ENCODE results near the gene KDM6A.
"Not testable (repeated sequence)": the region's sequence is repeated elsewhere in the genome, so short reads cannot be mapped to it uniquely, and the experiment has no call there.

KDM6A gene

DNA sequence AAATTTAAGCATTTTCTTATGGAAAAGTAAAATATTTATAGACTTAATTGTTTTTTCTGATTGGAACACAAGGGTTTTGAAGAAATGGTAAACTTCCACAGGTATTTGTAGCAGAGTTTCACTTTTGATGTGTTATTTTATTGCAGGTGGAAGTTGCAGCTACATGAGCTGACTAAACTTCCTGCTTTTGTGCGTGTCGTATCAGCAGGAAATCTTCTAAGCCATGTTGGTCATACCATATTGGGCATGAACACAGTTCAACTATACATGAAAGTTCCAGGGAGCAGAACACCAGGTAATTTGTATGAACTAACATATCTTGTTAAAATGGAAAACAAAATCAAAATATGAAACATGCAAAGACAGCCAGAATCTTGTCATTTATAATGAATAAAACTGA, 210.3 kb downstream of the KDM6A start:
- no peak for DNase-seq (ENCODE audit: low spot score)

DNA sequence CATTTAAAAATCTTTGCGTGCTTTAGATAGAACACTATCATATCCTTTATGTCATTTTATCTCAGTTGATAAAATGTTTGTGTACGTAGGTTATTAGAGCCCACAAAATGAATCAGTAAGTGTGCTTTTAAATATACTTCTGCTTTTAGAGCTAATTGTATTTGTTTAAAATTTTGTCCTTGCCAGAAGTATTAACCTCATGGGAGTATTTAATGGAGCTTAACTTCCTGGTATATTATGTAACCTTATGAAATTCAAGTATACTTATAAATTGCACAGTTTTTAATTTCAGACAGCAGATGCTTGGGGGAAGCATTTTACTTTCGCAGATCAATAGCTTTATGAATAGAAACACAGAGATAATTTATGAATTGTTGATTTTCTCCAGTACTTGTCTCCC, 237.5 kb downstream of the KDM6A start:
- DNase-seq (ENCODE audit: low spot score): no peak

DNA sequence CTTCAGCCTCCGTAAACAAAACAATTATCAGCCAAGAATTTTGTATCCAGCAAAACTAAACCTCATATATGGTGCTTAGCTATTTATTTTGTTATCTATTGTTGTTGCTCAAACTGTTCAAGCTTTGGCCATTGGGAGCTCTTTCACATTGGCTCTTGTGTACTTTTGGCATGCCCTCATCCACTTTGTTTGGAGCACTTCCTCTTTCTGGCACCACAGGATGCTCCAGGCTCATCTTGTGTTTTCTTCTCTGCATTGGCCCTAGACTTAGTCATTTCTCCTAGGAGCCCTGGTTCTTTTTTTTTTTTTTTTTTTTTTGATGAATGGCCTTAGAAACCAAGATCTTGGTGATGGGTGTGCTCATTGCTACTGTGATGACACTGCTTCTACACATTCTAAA, 253.2 kb downstream of the KDM6A start:
- no peak for DNase-seq (ENCODE audit: low spot score)

DNA sequence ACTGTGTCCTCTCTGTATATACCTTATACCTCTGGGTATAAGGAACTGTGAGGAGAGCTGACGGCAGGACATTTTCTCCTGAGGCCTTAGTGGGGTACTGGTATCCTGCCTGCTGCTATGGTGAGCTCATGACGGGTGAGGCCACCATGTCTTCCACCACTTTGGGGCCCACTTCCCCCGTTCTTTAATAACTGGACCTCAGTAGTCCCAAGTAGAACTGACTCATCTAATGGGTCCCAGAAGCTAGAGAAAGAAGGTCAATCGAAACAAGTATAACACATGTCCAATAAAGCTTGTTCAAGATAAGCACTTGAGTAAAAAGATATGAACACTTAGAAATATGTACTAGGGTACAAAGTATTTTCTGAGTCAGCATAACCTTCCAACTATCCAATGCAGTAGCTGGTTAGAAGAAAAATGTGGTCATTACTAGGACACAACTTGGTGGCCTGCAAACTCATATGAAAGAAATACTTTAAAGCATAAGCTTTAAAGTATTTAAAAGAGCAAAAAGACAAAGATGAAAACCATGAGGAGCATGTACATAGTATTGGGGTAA, 256.0 kb downstream of the KDM6A start:
- DNase-seq (ENCODE audit: low spot score): no peak

DNA sequence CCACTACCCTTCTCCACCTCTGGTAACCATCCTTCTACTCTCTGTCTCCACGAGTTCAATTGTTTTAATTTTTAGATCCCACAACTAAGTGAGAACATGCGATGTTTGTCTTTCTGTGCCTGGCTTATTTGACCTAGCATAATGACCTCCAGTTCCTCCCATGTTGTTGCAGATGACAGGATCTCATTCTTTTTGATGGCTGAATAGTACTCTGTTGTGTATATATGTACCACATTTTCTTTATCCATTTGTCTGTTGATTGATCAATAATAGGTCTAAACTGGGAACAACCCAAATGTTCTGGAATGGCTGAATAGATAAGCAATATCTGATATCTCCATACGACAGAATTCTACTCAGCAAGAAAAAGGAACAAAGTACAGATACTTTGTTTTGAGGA, 260.5 kb downstream of the KDM6A start:
- DNase-seq (ENCODE audit: low spot score): no peak

DNA sequence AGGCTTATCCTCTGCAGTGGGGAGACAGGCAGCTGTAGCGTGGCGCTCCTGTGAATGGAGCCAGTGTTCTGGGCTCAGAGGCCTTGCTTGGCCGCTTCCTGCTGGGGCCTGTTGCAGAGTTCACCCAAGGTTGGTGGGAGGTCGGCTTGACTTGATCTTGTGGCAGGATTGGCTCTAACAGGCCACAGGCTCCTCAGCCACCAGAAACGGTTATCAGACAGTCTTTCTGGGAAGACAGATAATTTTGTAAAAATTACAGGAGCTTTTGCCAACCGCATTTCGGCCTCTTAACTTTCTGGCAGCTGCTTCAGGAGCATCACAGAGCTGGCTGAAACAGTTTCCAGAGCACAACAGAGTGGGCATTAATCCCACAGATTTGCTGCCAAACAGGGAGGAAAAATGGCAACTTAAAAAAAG, 261.3 kb downstream of the KDM6A start:
- peak; percentile 85 for DNase-seq (ENCODE audit: low spot score)

DNA sequence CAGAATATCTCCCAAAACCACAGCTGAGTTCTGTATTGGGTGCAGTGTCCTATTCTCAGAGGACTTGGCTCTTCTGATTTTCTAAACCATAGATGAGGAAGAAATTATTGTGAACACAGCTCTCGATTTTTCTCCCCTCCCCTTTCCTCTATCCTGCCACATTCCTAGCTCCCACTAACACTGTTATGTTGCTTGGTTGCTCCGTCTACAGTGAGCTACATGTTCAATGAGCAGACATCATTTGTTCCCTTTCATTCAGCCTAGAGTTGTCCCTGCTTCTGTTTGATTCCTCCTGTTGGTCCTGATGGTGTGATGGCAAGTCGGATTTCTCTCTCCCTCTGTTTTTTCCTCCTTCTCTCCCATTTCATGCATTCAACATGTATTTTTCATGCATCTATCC, 261.8 kb downstream of the KDM6A start:
- DNase-seq (ENCODE audit: low spot score): peak; percentile 21

DNA sequence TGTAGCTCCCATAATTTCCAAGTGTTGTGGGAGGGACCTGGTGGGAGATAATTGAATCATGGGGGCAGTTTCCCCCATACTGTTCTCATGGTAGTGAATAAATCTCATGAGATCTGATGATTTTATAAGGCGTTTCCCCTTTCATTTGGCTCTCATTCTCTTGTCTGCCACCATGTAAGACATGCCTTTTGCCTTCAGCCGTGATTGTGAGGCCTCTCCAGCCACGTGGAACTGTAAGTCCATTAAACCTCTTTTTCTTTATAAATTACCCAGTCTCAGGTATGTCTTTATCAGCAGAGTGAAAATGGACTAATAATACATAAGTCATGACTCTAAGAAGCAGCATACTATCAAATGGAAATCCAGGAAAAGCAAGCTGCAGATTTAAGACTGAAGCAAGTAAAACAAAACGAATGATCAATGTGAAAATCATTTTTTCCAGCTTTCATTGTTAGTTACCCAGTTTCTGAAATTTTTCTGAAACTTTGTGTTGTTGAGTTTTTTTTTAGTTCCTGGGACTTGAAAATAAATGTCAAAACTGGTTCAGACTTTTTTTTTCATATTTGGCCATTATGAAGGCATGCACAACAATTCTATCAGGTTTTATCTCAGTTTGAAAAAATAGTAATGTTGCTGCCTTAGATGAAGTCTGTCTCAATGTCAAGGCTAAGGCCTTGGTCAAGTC, 262.5 kb downstream of the KDM6A start:
- not testable (repeated sequence) for DNase-seq (ENCODE audit: low spot score)

DNA sequence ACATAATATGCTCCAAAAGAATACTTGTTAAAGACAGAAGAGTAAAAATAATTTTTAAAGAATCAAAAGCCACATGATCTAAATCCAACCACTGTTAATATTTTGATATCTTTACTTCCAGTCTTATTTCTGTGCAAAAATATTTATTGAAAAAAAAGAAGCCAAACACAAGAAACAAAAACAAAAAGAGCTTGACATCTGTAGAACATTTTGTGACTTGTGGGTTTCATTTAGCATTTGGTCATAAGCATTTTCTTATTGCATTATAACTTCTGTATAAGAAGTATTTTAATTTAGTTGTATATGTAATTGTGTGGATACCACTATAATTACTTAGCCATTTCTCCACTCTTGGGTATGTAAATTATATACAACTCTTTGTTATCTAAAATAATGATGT, 264.5 kb downstream of the KDM6A start:
- DNase-seq (ENCODE audit: low spot score): no peak

DNA sequence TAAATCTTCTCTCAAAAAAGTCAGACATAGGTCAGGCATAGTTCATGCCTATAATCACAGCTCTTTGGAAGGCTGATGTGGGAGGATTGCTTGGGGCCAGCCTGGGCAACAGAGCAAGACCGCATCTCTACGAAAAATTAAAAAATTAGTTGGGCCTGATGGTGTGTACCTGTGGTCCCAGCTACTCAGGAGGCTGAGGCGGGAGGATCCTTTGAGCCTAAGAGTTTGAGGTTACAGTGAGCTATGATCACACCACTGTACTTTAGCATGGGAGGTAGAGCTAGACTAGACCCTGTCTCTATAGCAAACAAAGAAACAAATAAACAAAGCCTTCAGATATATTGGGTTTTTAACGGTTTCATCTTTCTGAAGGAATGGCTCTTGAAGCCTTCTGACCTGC, 265.5 kb downstream of the KDM6A start:
- DNase-seq (ENCODE audit: low spot score): no peak

DNA sequence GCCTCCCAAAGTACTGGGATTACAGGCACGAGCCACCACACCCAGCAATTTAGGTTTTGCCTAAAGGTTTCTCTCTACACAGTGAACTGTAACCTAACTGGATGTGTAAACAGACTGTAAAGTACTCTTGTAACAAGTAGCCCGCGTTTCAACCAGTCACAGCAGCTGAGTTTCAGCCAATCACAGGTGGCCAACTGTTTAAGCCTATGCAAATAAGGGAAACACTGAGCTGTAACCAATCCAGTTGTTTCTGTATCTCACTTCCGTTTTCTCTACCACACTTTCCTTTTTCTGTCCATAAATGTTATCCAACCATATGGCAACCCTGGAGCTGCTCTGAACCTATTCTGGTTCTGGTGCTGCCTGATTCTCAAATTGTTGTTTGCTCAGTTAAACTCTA, 267.8 kb downstream of the KDM6A start:
- DNase-seq (ENCODE audit: low spot score): no peak

DNA sequence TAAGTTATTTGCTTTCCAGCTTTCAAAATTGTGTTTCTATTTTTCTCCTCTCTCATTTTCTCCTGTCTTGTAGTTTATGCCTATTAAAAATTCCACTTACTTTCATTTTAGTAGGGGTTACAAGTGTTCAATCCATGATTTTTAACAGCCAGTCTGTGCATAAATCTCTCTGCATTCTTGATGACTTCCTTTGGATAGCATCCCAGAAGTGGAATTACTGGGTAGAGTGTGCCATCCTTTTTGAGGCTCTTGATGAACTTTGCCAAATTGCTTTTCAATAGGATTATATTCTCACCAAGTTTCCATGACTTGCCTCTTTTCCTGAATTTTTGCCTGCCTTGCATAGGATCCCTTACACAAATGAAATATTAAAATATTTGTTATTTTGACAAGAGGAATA, 269.2 kb downstream of the KDM6A start:
- no peak for DNase-seq (ENCODE audit: low spot score)

DNA sequence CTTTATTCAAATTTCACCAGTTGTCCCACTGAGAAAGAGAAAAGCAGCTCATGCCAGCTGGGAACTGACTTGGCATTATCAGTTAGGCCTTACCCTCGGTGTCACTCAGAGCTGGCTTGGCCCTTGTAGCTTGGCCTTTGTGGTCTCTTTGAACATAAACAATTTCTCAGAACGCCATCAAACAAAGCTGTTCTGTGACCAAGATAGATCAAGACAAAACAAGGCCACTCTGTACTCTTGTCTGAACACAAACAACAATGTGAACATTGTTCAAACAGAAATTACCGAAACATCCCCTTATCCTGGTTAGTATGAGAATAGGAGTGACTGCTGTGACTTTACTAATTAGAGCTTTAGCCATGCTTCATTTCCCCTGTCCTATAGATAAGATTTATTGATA, 270.5 kb downstream of the KDM6A start:
- peak; percentile 86 for DNase-seq (ENCODE audit: low spot score)

DNA sequence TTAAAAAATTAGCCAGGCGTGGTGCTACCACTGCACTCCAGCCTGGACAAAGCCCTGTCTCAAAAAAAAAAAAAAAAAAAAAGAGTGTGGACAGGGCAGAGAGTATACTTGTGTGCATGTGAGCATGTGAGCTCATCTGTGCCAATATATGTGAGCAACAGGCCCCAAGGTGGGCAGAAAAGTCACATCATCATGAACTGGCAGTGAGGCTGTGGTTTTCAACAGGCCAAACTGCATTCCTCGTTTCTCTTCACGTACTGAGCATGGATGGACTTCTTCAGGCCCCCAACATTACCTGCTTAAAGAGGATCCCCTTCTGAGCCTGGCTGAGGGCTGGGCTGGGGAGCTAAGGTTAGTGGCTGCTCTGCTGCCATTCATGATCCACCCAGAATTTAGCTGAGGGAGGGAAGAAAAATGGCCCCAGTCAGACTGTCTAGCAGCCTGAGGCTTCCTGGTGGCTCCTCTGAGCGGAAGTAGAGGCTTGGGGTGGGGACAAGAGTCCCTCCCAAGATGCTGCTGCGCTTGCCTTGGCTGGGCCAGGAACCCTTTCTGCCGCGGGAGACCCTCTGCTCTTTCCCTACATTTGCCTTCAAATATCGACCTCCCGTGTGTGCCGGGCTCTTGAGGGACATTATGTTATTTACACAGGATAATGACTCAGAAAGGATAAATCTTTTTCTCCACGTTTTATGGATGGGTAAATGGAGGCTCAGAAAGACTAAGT, 272.7 kb downstream of the KDM6A start:
- no peak for DNase-seq (ENCODE audit: low spot score)

DNA sequence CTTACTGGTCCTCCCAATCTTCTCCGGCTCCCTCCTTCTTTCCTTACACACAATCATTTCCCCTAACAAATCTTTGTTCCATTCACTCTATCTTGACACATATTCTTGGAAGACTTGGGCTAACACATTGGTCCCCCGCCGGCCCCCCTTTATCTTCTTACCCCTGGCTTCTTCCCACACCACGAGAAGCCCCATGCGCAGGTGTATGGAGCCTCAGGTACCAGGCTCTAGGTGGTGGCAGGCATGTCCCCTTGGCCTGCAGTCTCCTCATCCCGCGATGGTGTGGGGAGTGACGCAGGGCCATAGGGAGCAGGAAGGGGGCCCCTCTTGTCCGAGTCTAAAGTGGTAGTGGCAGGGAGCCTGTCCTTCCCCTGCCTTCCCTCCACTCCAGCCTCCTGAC, 277.8 kb downstream of the KDM6A start:
- DNase-seq (ENCODE audit: low spot score): no peak

DNA sequence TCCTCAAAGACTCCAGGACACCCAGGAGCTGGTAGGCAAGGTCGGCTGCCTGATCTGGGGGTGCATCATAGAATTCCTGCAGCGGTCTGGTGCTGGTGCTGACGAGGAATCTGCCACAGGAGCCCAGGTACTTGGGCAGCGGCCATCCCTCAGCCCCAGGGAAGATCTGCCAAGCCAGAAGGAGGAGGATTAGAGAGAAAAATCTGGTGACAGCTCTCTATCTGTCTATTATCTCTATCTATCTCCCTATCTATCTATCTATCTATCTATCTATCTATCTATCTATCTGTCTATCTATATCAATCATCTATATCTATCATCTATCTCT, 281.0 kb downstream of the KDM6A start:
- DNase-seq (ENCODE audit: low spot score): no peak

DNA sequence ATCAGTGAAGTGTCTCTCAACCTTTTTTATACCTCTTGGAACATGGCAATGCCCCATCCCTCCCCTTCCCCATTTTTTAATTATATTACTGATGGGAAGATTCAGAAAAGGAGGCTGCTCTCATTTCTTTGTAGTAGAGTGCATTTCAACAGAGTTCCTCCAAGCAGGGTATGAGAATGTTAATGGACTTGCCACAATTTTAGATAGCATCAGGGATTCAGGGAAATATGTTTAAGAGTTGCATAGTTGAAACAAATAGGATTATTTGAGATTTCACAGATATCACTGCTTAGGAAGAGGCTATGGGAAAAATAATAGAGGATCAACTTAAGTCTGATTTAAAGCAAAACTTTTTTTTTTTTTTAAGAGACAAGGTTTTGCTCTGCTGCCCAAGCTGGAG, 281.5 kb downstream of the KDM6A start:
- DNase-seq (ENCODE audit: low spot score): no peak

DNA sequence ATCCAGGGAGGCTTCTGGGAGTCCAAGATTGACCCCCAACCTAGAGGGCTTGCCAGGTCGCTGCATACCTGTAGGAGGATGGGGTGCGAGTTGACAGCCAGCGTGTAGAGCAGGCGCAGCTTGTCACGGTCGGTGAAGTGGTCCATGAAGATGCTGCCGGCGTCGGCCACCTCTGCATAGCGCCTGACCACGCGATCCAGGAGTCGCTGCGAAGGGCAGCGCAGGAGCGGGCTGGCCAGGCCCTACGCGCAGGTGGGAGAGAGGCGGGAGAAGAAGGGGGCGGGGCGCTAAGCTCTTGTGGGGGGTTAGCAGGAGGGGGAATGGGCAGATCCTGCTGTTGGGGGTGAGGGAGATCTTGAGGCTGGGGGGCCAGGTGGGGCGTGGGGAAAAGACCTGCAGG, 284.7 kb downstream of the KDM6A start:
- DNase-seq (ENCODE audit: low spot score): no peak

Data from Ammon's horn (tissue), 1 donor.